MCF 10A (cell line): ENCODE results near the gene OSBPL3. TPM values are rescaled to one million over a fixed set of nuclear protein-coding genes. Genes with fewer than 3 reads are reported as not detected.
A peak's percentile ranks its signal among the peaks of the same experiment; 100 is the strongest.

ENCODE experiments used
- BruUV-seq: library from RNA; stranded (reverse); fragments of 400-500 nt; replicated peaks from 2 replicates; lab custom pipeline; 2021; lab: Mats Ljungman, UMichigan
- CTCF ChIA-PET: fragments of 300-600 bp; sonication (Branson Sonifier 250); formaldehyde crosslinking; extraction: SDS; loops from one replicate; lab custom pipeline; 2021; ENCODE audit warnings: antibody characterized with exemption, inconsistent platforms; lab: Yijun Ruan, JAX
- POLR2A ChIA-PET: fragments of 300-600, 350-650 bp; sonication (Branson Sonifier 250); formaldehyde crosslinking; extraction: SDS; loops from one replicate; lab custom pipeline; 2020; ENCODE audit warnings: antibody characterized with exemption, inconsistent platforms; lab: Yijun Ruan, JAX
- DNase-seq: peaks from one replicate; pipeline ENCODE4 v3.0.0-alpha.2; 2018; ENCODE audit not compliant: unreplicated experiment
- H3K27ac Mint-ChIP-seq: one replicate; pipeline ENCODE4 v1.8.0; 2022; ENCODE audit warnings: mild to moderate bottlenecking, low read depth, mixed read lengths; ENCODE audit not compliant: unreplicated experiment
- H3K27me3 Mint-ChIP-seq: one replicate; pipeline ENCODE4 v1.8.0; 2022; ENCODE audit warnings: mixed read lengths; ENCODE audit not compliant: insufficient read depth, unreplicated experiment
- H3K36me3 Mint-ChIP-seq: one replicate; pipeline ENCODE4 v1.8.0; 2022; ENCODE audit warnings: mild to moderate bottlenecking, moderate library complexity, mixed read lengths; ENCODE audit not compliant: insufficient read depth, unreplicated experiment
- H3K4me1 Mint-ChIP-seq: one replicate; pipeline ENCODE4 v1.8.0; 2022; ENCODE audit warnings: mixed read lengths; ENCODE audit not compliant: insufficient read depth, unreplicated experiment
- H3K4me3 Mint-ChIP-seq: one replicate; pipeline ENCODE4 v1.8.0; 2022; ENCODE audit warnings: mild to moderate bottlenecking, moderate library complexity, mixed read lengths; ENCODE audit not compliant: unreplicated experiment
- H3K9me3 Mint-ChIP-seq: one replicate; pipeline ENCODE4 v1.8.0; 2022; ENCODE audit warnings: mixed read lengths; ENCODE audit not compliant: unreplicated experiment
- intact Hi-C: fragments of 100-400 bp; cut with micrococcal nuclease; formaldehyde crosslinking; loops from 2 replicates; pipeline ENCODE4 v1.14.1; 2022
- total RNA-seq: library from RNA; stranded (reverse); gene quantifications from 2 replicates; pipeline ENCODE4 v1.2.3, GENCODE V29; 2022
- TF ChIP-seq, protein P1 (sequence below): fragments of 200-600 bp; IDR thresholded peaks from one replicate; pipeline ENCODE4 v1.8.0; 2022; ENCODE audit warnings: antibody characterized with exemption, mild to moderate bottlenecking; ENCODE audit not compliant: unreplicated experiment

OSBPL3 gene
- total RNA-seq, 1 experiment from 2014 or later: 33.8 TPM

DNA sequence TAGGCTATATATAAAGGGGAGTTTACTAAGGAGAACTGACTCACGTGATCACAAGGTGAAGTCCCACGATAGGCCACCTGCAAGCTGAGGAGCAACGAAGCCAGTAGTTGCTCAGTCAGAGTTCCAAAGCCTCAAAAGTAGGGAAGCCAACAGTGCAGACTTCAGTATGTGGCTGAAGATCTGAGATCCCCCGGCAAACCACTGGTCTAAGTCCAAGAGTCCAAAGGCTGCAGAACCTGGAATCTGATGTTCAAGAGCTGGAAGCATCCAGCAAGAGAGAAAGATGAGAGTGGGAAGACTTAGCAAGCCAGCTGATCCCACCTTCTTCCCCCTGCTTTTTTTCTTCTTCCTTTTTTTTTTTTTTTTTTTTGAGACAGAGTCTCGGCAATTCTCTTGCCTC lies 195.7 kb downstream of the OSBPL3 start:
- Mint-ChIP-seq H3K4me1 (peaks cover 27% of the 10 kb centered on the region), H3K9me3 (peaks cover 7% of the 10 kb centered on the region), H3K36me3 (peaks cover 13% of the 10 kb centered on the region), H3K27me3 (no peaks in the 10 kb centered on the region), H3K4me3 (no peak overlapping the region), H3K27ac (no peak overlapping the region)
- TF ChIP-seq, protein P1, sequence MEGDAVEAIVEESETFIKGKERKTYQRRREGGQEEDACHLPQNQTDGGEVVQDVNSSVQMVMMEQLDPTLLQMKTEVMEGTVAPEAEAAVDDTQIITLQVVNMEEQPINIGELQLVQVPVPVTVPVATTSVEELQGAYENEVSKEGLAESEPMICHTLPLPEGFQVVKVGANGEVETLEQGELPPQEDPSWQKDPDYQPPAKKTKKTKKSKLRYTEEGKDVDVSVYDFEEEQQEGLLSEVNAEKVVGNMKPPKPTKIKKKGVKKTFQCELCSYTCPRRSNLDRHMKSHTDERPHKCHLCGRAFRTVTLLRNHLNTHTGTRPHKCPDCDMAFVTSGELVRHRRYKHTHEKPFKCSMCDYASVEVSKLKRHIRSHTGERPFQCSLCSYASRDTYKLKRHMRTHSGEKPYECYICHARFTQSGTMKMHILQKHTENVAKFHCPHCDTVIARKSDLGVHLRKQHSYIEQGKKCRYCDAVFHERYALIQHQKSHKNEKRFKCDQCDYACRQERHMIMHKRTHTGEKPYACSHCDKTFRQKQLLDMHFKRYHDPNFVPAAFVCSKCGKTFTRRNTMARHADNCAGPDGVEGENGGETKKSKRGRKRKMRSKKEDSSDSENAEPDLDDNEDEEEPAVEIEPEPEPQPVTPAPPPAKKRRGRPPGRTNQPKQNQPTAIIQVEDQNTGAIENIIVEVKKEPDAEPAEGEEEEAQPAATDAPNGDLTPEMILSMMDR: no peak
- CTCF ChIA-PET: interaction anchor here (1.0 kb wide), 1 partner anchor 17 kb away, joined by 5 read pairs; no protein-coding TSS in a partner anchor
- DNase-seq: no peak
- no TSS peak for BruUV-seq
- intact Hi-C loops: no loop called here
- POLR2A ChIA-PET: interaction anchor here (1.1 kb wide), 1 partner anchor 9 kb away, joined by 3 read pairs; no protein-coding TSS in a partner anchor

DNA sequence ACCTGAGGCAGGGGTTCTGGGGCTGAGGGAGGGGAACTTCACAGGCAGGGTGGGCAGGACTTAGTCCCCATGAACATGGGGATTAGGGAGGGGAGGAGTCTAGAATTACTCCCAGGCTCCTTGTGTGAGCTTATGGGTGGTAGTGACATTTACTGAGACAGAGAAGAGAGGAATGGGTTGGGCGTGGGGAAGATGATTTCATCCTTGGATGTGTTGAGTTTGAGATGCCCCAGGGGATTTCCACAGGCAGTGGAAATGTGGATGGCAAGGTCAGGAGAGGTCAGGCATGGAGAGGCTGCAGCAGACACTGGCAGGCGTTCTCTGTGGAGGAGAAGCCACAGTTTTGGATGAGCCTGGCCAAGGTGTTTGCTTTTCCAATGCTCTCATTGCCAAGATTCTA lies 196.3 kb downstream of the OSBPL3 start:
- H3K27ac Mint-ChIP-seq: no peak overlapping the region
- TF ChIP-seq, protein P1: no peak
- peaks cover 28% of the 10 kb centered on the region for H3K4me1 Mint-ChIP-seq
- intact Hi-C loops: no loop called here
- CTCF ChIA-PET: interaction anchor here (0.6 to 1.5 kb wide), 5 partner anchors 17 to 1370 kb away, joined by 4 to 8 read pairs (median 5); no protein-coding TSS in a partner anchor
- BruUV-seq: no TSS peak
- H3K4me3 Mint-ChIP-seq: no peak overlapping the region
- no peaks in the 10 kb centered on the region for H3K27me3 Mint-ChIP-seq
- peaks cover 7% of the 10 kb centered on the region for H3K9me3 Mint-ChIP-seq
- no peak for DNase-seq
- H3K36me3 Mint-ChIP-seq: peaks cover 13% of the 10 kb centered on the region
- POLR2A ChIA-PET: interaction anchor here (1.2 kb wide), 1 partner anchor 82 kb away, joined by 5 read pairs; no protein-coding TSS in a partner anchor

DNA sequence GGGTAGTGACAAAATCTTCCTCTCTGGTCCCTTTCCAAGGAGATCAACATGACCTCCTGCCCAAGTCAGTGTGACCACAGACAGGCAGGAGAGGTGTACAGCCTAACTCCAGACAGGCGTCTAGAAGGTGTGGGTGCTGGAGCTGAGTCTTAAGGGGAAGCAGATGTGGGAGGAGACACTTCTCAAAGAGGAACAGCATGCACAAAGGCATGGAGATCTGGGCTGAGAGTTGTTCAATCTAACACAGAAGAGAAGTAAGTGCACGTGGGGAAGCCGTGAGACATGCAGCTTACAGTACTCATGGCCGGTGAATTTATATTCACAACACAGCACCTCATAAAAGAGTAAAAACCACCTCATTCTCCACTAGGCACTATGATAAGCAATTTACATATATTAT lies 198.9 kb downstream of the OSBPL3 start:
- H3K4me1 Mint-ChIP-seq: peaks cover 17% of the 10 kb centered on the region
- no TSS peak for BruUV-seq
- CTCF ChIA-PET: interaction anchor here (1.4 kb wide), 1 partner anchor 40 kb away, joined by 3 read pairs; no protein-coding TSS in a partner anchor
- peaks cover 7% of the 10 kb centered on the region for H3K9me3 Mint-ChIP-seq
- POLR2A ChIA-PET: interaction anchor here (1.0 kb wide), 1 partner anchor 12 kb away, joined by 4 read pairs; no protein-coding TSS in a partner anchor
- no peak overlapping the region for H3K27ac Mint-ChIP-seq
- H3K4me3 Mint-ChIP-seq: no peak overlapping the region
- TF ChIP-seq, protein P1: no peak
- no peak for DNase-seq
- no peaks in the 10 kb centered on the region for H3K27me3 Mint-ChIP-seq
- intact Hi-C loops: no loop called here
- H3K36me3 Mint-ChIP-seq: peaks cover 13% of the 10 kb centered on the region

DNA sequence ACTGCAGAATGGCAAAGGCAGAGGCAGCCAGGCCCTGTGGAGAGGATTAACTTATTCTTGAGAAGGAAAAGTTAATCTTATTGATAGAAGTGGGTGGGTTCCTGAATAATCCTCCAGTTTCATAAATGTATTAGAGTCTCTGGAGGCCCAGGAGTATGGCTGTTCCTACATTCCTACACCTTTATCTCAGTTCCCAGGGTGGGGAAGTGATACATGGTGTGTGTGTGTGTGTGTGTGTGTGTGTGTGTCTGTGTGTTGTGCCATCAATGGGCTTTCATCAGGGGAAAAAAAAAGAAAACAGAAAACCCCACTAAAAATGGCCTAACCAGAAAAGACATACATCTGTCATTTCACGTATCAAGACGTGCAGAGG lies 200.7 kb downstream of the OSBPL3 start:
- peaks cover 7% of the 10 kb centered on the region for H3K9me3 Mint-ChIP-seq
- H3K4me1 Mint-ChIP-seq: peaks cover 23% of the 10 kb centered on the region
- intact Hi-C loops: loop anchor here (10.0 kb wide), 1 partner anchor 204 kb away; the partner anchor contains the start of gene PALS2
- H3K36me3 Mint-ChIP-seq: peaks cover 7% of the 10 kb centered on the region
- H3K4me3 Mint-ChIP-seq: no peak overlapping the region
- peak overlapping the region; percentile 87 for H3K27ac Mint-ChIP-seq
- no peaks in the 10 kb centered on the region for H3K27me3 Mint-ChIP-seq
- TSS peak; percentile 91 for BruUV-seq
- no peak for DNase-seq
- TF ChIP-seq, protein P1: no peak
- CTCF ChIA-PET: interaction anchor here (0.6 to 1.2 kb wide), 5 partner anchors 23 to 319 kb away, joined by 3 to 6 read pairs (median 4); no protein-coding TSS in a partner anchor
- POLR2A ChIA-PET: interaction anchor here (0.9 to 1.1 kb wide), 4 partner anchors 9 to 37 kb away, joined by 4 to 6 read pairs (median 5); no protein-coding TSS in a partner anchor
